CD4-positive, alpha-beta T cell treated with Interleukin-12 subunit alpha and Interleukin-12 subunit beta, for 1 hour (primary cell): ENCODE data around the gene THBS3.
A peak's percentile ranks its signal among the peaks of the same experiment; 100 is the strongest.
"Not testable (repeated sequence)": the region's sequence is repeated elsewhere in the genome, so short reads cannot be mapped to it uniquely, and the experiment has no call there.

ENCODE experiments used
- DNase-seq: peaks from one replicate; pipeline ENCODE4 v3.0.0-alpha.2; 2020

Gene THBS3

GRCh38 chr1:155172732-155173477 lies 34.8 kb downstream of the THBS3 start, which contains the start of gene KRTCAP2:
TSS of gene KRTCAP2 (minus strand) at chr1:155173304. CDS start at chr1:155173224, 80 bp downstream.
- peak; percentile 96 for DNase-seq

GRCh38 chr1:155171836-155172731 lies 35.6 kb downstream of the THBS3 start:
- no peak for DNase-seq

- no peak for DNase-seq
Measured at GRCh38 chr1:155170806-155171205, 36.9 kb downstream of the THBS3 start.

GRCh38 chr1:155170101-155170785 lies 37.5 kb downstream of the THBS3 start:
- DNase-seq: no peak

DNA sequence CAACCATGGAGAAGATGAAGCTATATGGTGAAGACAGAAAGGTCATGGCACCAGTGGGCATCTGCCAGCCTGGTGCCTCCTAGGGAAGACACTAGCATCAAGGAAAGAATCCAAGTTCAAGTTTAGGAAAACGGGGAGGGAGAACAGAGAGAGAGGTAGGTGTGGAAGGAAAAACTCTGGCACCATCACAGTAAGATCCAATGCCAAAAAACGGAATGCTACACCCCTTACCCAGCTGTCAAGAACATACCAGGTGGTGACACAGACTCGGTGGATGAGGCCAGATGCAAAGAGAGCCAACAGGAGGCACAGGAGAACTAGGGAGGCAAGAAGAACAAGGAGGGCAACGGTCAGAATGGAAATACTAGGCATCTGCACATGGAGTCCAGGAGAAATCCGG lies 38.2 kb downstream of the THBS3 start:
- no peak for DNase-seq

GRCh38 chr1:155168456-155169210 lies 39.1 kb downstream of the THBS3 start:
- DNase-seq: no peak

DNA sequence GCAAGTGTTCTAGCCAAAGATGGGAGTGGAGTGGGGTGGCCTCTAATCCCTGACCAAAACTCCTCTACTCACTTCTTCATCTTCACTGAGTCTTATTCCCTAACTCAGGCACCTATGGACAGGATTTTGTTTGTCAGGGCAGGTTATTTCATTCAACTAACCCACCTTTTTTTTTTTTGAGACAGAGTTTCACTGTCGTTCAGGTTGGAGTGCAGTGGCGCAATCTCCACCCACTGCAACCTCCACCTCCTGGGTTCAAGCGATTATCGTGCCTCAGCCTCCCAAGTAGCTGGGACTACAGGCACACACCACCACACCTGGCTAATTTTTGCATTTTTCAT lies 39.6 kb downstream of the THBS3 start:
- not testable (repeated sequence) for DNase-seq

DNA sequence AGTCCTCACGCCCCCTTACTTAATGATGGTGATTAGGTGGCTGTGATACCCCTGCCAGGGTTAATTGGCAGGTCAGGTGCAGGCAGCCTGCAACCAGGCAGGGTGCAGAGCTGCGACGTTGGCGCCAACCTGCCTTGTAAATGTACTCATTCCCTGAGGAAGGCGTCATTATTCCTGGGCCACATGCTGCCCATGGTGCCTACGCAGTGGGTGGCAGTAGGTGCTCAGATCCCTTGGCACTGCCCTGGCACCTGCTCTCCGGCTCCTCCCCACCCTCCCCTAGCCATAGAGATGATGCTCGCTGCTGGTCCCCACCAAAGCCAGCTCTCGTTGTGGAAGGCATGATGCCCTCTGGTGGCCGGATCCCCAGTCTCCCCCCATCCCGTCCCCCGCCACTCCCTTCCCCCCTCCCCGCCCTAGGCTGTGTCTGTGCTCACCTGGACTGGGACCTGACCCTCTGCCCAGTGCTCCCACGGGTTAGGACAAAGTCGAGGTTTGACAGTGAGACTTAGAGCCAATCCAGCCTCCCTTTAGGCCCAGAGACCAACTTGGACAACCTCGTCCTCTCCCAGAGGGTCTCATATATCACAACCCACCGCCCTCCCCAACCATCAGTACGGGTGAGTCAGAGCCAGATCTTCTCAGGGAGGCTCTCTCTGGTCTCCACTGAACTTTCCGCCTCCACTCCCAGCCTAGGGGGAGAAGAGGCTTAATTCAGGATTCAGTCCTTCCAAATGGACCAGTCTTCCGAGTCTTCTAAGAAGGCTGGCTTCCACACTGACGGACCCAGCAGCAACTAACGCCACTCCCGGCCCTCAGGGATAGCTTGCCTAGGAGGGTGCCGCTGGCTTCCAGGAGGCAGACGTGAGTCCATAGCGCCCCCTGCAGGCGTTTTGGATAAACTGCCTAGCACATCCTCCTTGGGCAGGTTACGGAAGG lies 40.3 kb downstream of the THBS3 start:
- DNase-seq: peak; percentile 86

GRCh38 chr1:155166471-155167165 lies 41.1 kb downstream of the THBS3 start:
- DNase-seq: no peak

GRCh38 chr1:155166051-155166470 lies 41.6 kb downstream of the THBS3 start:
- DNase-seq: no peak

DNA sequence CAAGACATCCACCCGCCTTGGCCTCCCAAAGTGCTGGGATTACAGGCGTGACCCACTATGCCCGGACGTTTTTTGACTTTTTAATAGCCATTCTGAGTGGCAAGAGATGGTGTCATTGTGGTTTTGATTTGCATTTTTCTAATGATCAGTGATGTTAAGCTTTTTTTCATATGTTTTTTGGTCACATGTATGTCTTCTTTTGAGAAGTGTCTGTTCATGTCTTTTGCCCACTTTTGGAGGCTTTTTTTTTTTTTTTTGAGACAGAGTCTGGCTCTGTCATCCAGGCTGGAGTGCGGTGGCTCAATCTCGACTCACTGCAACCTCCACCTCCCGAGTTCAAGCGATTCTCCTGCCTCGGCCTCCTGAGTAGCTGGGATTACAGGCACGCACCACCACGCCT lies 43.1 kb downstream of the THBS3 start:
- not testable (repeated sequence) for DNase-seq

DNA sequence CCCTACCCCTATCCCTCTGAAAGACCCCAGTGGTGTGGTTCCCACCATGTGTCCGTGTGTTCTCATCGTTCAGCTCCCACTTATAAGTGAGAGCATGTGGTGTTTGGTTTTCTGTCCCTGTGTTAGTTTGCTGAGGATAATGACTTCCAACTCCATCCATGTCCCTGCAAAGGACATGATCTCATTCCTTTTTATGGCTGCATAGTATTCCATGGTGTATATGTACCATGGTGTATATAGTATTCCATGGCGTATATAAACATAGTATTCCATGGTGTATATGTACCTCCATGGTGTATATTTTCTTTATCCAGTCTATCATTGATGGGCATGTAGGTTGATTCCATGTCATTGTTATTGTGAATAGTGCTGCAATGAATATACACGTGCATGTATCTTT lies 43.9 kb downstream of the THBS3 start:
- DNase-seq: not testable (repeated sequence)

- DNase-seq: not testable (repeated sequence)
Measured at GRCh38 chr1:155162631-155163030, 45.1 kb downstream of the THBS3 start.

DNA sequence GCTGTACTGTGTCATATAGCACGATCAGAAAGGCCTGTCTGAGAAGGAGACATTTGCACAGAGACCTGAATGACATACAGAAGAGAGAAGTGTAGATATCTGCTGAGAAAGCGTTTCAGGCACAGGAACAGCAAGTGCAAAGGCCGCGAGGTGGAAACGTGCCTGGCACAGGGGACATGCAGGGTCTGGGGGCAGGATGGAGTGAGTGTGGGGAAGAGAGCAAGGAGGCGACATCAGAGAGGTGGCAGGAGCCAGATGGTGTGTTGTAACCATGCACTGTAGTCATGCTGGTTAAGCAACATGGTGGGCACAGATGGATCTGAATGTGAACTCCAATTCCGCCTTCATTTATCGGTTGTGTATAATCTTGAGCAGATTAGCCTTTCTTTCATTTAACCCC lies 47.6 kb downstream of the THBS3 start:
- no peak for DNase-seq

GRCh38 chr1:155158991-155159390 lies 48.7 kb downstream of the THBS3 start:
- DNase-seq: no peak

GRCh38 chr1:155155996-155156643 lies 51.6 kb downstream of the THBS3 start:
- not testable (repeated sequence) for DNase-seq
